Stimulated activated CD4-positive, alpha-beta T cell treated with anti-CD3 and anti-CD28 coated beads, Interleukin-12 subunit alpha, Interleukin-12 subunit beta, amount 100 ng/mL, for 24 hours (primary cell): Measurements from ENCODE around the gene CAPN15.
"Not testable (repeated sequence)": the region's sequence is repeated elsewhere in the genome, so short reads cannot be mapped to it uniquely, and the experiment has no call there.

Experiments
- DNase-seq, 2 experiments: peaks; one replicate each; pipeline ENCODE4 v3.0.0-alpha.2; 2020; ENCODE audit warnings: low read depth in 2 of 2

The CAPN15 gene

GRCh38 chr16:591892-592517, 64.5 kb downstream of the CAPN15 start:
- DNase-seq: no peak

GRCh38 chr16:592518-593306, 65.2 kb downstream of the CAPN15 start:
- DNase-seq: no peak

GRCh38 chr16:593406-593805, 65.9 kb downstream of the CAPN15 start:
- no peak for DNase-seq

GRCh38 chr16:593807-594206, 66.3 kb downstream of the CAPN15 start:
- DNase-seq: no peak

- no peak for DNase-seq
Measured at GRCh38 chr16:595094-595528, 67.6 kb downstream of the CAPN15 start.

DNA sequence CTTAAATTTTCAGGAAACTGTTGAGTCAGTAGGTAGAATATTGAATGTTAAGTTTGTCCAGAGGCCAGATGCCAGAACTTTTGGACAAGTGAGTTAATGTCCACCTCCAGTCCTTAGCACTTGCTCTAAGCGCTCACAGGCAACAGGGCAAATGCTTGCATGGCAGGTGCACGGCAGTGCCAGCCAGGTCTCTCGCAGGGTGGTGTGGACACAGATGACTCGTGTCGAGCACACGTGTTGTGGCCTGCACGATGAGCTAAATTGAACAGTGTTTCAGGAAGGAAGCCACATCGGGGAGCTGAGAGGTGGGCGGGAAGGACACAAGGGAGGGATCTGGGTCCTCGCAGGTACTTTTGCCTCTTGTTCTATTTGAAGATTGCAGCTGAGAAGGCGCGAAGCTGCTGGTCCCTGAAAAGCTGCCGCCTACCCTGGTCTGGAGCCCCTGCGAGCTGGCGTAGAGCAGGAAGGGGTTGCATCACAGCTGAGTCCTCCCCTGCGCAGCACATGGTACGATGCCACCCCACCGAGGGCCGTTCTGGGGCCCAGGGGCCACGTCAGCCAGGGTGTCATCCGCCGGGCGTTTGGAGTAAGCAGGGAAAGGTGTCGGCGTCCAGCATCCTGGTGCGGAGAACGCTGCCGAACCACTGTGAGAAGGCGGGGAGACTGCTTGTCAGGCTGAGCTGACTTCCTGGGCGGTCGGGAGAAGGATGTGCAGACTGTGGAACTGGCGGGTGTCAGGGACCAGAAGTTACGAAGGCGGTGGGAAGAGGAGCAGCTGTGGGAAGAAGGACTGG, 68.6 kb downstream of the CAPN15 start:
- no peak for DNase-seq

GRCh38 chr16:596736-597060, 69.2 kb downstream of the CAPN15 start:
- no peak for DNase-seq

DNA sequence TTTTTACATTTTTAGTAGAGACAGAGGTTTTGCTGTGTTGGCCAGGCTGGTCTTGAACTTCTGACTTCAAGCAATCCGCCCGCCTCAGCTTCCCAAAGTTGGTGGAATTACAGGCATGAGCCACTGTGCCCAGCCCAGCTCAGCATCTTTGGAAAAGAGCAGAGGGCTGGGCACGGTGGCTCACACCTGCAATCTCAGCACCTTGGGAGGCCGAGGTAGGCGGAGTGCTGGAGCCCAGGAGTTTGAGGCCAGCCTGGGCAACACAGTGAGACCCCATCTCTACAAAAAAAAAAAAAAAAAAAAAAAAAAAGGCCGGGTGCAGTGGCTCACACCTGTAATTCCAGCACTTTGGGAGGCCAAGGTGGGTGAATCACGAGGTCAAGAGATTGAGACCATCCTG, 70.1 kb downstream of the CAPN15 start:
- not testable (repeated sequence) for DNase-seq

- no peak for DNase-seq
Measured at GRCh38 chr16:598823-599739, 71.6 kb downstream of the CAPN15 start.

DNA sequence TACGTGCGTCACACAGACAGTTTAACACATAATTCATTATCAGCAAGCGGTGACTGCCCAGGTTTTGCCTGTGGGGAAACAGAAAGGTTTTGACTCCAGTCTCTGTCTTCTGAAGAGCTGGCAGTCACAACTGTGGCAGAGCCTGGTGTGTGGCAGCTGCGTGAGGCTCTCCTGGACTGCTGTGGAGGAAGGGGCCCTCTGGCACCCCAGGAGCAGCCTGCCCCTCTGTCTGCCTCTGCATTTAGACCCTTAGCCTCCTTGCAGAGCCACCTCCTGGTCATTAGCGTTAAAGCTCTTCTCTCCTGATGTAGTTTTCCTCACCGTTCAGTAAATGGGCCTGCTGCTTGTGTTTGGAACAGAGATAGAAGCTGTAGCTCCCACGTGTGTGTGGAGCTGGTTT, 73.3 kb downstream of the CAPN15 start:
- no peak for DNase-seq

GRCh38 chr16:603933-604332, 76.4 kb downstream of the CAPN15 start:
- no peak for DNase-seq
